Epidermal melanocyte (primary cell): ENCODE results near the gene RIPOR2.
"Not testable (repeated sequence)": the region's sequence is repeated elsewhere in the genome, so short reads cannot be mapped to it uniquely, and the experiment has no call there.

ENCODE experiments used
- DNase-seq: peaks from one replicate; pipeline ENCODE4 v3.0.0; 2011; ENCODE audit warnings: low spot score; ENCODE audit not compliant: insufficient read length

Gene RIPOR2

GRCh38 chr6:24764833-24765828, 170.6 kb downstream of the RIPOR2 start:
- not testable (repeated sequence) for DNase-seq

GRCh38 chr6:24763578-24763977, 172.2 kb downstream of the RIPOR2 start:
- no peak for DNase-seq

DNA sequence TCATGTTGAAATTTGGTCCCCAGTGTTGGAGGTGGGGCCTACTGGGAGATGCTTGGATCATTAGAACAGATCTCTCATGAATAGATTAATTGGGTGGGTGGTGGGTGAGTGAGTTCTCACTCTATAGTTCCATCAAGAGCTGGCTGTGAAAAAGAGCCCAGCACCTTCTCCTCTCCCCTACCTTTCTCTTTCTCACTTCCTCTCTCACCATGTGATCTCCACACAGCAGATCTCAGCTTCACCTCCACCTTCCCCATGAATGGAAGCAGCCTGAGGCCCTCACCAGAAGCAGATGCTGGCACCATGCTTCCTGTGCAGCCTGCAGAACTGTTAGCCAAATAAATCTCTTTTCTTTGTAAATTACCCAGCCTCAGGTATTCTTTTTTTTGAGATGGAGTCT, 173.9 kb downstream of the RIPOR2 start:
- DNase-seq = no peak

DNA sequence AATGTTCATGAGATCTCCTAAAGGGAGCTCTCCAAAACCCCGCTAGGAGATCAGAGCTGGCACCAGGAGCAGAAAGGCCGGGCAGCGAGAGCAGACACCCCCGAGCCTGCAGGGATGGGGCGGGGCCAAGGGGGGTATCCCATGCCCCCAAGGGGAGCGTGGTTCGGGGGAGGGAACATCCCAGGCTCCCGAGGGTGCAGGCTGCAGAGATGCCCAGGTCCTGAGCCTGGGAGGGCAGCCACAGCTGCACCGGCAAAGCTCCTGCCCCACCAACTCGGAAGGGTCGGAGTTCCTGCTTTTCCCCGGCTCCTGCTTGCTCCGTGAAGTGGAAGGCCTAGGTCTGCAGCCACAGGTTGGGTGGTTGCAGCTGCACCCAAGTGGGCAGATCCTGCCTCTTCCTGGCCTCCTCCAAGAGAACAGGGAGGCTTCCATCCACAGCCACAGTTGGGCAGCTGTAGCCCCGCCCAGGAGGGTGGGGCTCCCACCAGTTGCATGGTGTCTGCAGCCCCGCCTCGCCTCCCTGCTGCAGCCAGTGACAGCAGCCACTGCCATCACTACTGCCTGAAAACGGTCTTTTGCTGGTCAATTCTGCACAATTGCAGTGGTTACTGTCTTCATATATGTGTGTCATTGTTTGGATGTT, 174.4 kb downstream of the RIPOR2 start:
- DNase-seq = no peak

DNA sequence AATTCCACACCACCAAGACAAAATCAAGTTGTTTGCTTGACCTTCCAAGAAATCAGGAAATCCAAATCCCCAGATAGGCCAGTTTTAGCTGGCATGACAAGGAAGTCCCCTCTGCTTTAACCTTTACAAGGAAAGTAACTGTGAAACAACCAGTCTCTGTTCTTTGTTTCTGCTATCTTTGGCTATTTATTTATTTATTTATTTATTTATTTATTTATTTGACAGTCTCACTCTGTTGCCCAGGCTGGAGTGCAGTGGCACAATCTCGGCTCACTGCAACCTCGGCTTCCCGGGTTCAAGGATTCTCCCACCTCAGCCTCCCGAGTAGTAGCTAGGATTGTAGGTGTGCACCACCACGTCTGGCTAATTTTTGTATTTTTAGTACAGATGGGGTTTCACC, 175.6 kb downstream of the RIPOR2 start:
- no peak for DNase-seq

- no peak for DNase-seq
These were observed 176.0 kb downstream of the RIPOR2 start for GRCh38 chr6:24759718-24760117.

- no peak for DNase-seq
These were observed 178.1 kb downstream of the RIPOR2 start for GRCh38 chr6:24757611-24758010.

- no peak for DNase-seq
These were observed 180.5 kb downstream of the RIPOR2 start for GRCh38 chr6:24755279-24755678.

DNA sequence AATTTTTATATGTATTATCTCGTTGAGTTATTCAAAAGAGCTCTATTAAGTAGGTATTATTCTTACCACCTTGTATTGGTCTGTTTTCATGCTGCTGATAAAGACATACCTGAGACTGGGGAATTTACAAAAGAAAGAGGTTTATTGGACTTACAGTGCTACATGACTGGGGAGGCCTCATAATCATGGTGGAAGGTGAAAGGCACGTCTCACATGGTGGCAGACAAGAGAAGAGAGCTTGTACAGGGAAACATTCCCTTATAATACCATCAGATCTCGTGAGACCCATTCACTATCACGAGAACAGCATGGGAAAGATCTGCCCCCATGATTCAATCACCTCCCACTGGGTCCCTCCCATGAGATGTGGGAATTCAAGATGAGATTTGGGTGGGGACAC, 181.4 kb downstream of the RIPOR2 start:
- DNase-seq = not testable (repeated sequence)
